GM23338 (cell line): ENCODE data around the gene LITAF. TPM values are rescaled to one million over a fixed set of nuclear protein-coding genes. Genes with fewer than 3 reads are reported as not detected.

Experiments
- ATAC-seq: fragments of 200-7000 bp; cut with Tn5 transposase; 3 replicates; pipeline ENCODE4 v1.9.1; 2020
- DNase-seq: peaks from one replicate; pipeline ENCODE4 v3.0.0-alpha.2; 2015; ENCODE audit warnings: low spot score
- H2AFZ ChIP-seq: fragments of 200-600 bp; sonication (generic); 2 replicates; pipeline ENCODE4 v1.8.0; 2016; ENCODE audit warnings: antibody characterized with exemption, mild to moderate bottlenecking, moderate library complexity
- H3F3A ChIP-seq: fragments of 200-600 bp; sonication (generic); replicated peaks from 2 replicates; pipeline ENCODE4 v1.8.0; 2017; ENCODE audit warnings: antibody characterized with exemption, mixed run types, low read depth
- H3K27ac ChIP-seq: fragments of 200-600 bp; sonication (generic); 2 replicates; pipeline ENCODE4 v1.6.1; 2016; ENCODE audit warnings: low read depth
- H3K27me3 ChIP-seq: fragments of 200-600 bp; sonication (generic); 2 replicates; pipeline ENCODE4 v1.8.0; 2016; ENCODE audit warnings: mild to moderate bottlenecking, mixed run types, moderate library complexity; ENCODE audit not compliant: insufficient read depth
- H3K36me3 ChIP-seq: fragments of 200-600 bp; sonication (generic); 2 replicates; pipeline ENCODE4 v1.8.0; 2016; ENCODE audit warnings: mild to moderate bottlenecking; ENCODE audit not compliant: insufficient read depth
- H3K4me1 ChIP-seq: fragments of 200-600 bp; sonication (generic); 2 replicates; pipeline ENCODE4 v1.8.0; 2016; ENCODE audit warnings: mild to moderate bottlenecking, moderate library complexity; ENCODE audit not compliant: insufficient read depth
- H3K4me2 ChIP-seq: fragments of 200-600 bp; sonication (generic); 2 replicates; pipeline ENCODE4 v1.7.1; 2017; ENCODE audit warnings: mixed run types
- H3K4me3 ChIP-seq: fragments of 200-600 bp; sonication (generic); 2 replicates; pipeline ENCODE4 v1.6.1; 2016; ENCODE audit warnings: mixed run types
- H3K79me2 ChIP-seq: fragments of 200-600 bp; sonication (generic); replicated peaks from 2 replicates; pipeline ENCODE4 v1.8.0; 2017; ENCODE audit warnings: mild to moderate bottlenecking; ENCODE audit not compliant: insufficient read depth
- H3K9me2 ChIP-seq: fragments of 200-600 bp; sonication (generic); 2 replicates; pipeline ENCODE4 v1.8.0; 2017; ENCODE audit not compliant: insufficient read depth
- H4K20me1 ChIP-seq: fragments of 200-600 bp; sonication (generic); replicated peaks from 2 replicates; pipeline ENCODE4 v1.8.0; 2017; ENCODE audit warnings: mild to moderate bottlenecking; ENCODE audit not compliant: insufficient read depth
- H3K27ac Mint-ChIP-seq: 2 replicates; pipeline ENCODE4 v1.8.0; 2020; ENCODE audit warnings: inconsistent platforms, mild to moderate bottlenecking, moderate library complexity, mixed read lengths
- H3K27me3 Mint-ChIP-seq: 3 replicates; pipeline ENCODE4 v1.8.0; 2022; ENCODE audit warnings: low read depth, mild to moderate bottlenecking, moderate library complexity, mixed read lengths, inconsistent platforms; ENCODE audit not compliant: insufficient read depth, poor library complexity
- H3K36me3 Mint-ChIP-seq: 3 replicates; pipeline ENCODE4 v1.8.0; 2021; ENCODE audit warnings: low read depth, mild to moderate bottlenecking, inconsistent platforms, moderate library complexity, mixed read lengths
- H3K4me1 Mint-ChIP-seq: 3 replicates; pipeline ENCODE4 v1.8.0; 2020; ENCODE audit warnings: mild to moderate bottlenecking, inconsistent platforms, mixed read lengths
- H3K4me3 Mint-ChIP-seq: 3 replicates; pipeline ENCODE4 v1.8.0; 2021; ENCODE audit warnings: moderate library complexity, mild to moderate bottlenecking, inconsistent platforms, mixed read lengths
- H3K9me3 Mint-ChIP-seq: 3 replicates; pipeline ENCODE4 v1.8.0; 2020; ENCODE audit warnings: moderate library complexity, mild to moderate bottlenecking, inconsistent platforms, mixed read lengths
- CTCF ChIP-seq, 2 experiments: fragments of 200-600 bp in 1 of 2; sonication (generic) in 1 of 2; conservative IDR thresholded peaks; 2 replicates each; pipeline versions ENCODE4 v1.5.1 to v1.6.1; 2016 to 2017; ENCODE audit warnings: antibody characterized with exemption in 2 of 2, low read depth in 2 of 2, mild to moderate bottlenecking in 2 of 2, moderate library complexity in 1 of 2
- ETS1 ChIP-seq: IDR thresholded peaks from 2 replicates; pipeline ENCODE4 v1.6.1; 2016; ENCODE audit warnings: antibody characterized with exemption
- JUNB ChIP-seq: IDR thresholded peaks from one replicate; pipeline ENCODE4 v1.6.1; 2016; ENCODE audit warnings: antibody characterized with exemption; ENCODE audit not compliant: unreplicated experiment
- NANOG ChIP-seq: IDR thresholded peaks from 2 replicates; pipeline ENCODE4 v1.6.1; 2016; ENCODE audit warnings: antibody characterized with exemption, borderline replicate concordance
- REST ChIP-seq: IDR thresholded peaks from one replicate; pipeline ENCODE4 v1.6.1; 2018; ENCODE audit warnings: antibody characterized with exemption; ENCODE audit not compliant: unreplicated experiment
- ZNF331 ChIP-seq: fragments of 250-450 bp; sonication (Bioruptor Pico); IDR thresholded peaks from 2 replicates; pipeline ENCODE4 v1.5.0; 2020; ENCODE audit warnings: low read depth, mild to moderate bottlenecking, moderate library complexity
- polyA plus RNA-seq: library from polyadenylated mRNA; unstranded; fragments of >200 nt; fragmentation: Nextera tagmentation; extraction: Ambion mirVana; gene quantifications from 2 replicates; pipeline ENCODE4 v1.2.1, GENCODE V29; 2016
- total RNA-seq: library from RNA; depleted of rRNA; stranded (reverse); fragments of >200 nt; shearing (Covaris generic); gene quantifications from 2 replicates; pipeline ENCODE4 v1.2.3, GENCODE V29; 2014

Gene LITAF
- total and polyA plus RNA-seq, 2 experiments from 2014 or later: 131 to 158 TPM

- Histone ChIP-seq H3K4me3 (peak overlapping the region; percentile 77), H3K27me3 (peaks cover 32% of the 10 kb centered on the region), H3K9me2 (no peaks in the 10 kb centered on the region), H3K79me2 (peaks cover 43% of the 10 kb centered on the region), H3K4me2 (peak overlapping the region; percentile 88), H3F3A (0 out of 2 replicates have a peak, but pooled peaks cover 8% of the 10 kb centered on the region), H3K4me1 (peaks cover 33% of the 10 kb centered on the region), H3K27ac (peak overlapping the region; percentile 82), H3K36me3 (peaks cover 7% of the 10 kb centered on the region), H4K20me1 (no peaks in the 10 kb centered on the region), H2AFZ (peak overlapping the region; percentile 78)
- no peak for ATAC-seq
- no peaks in the 10 kb centered on the region for H3K36me3 Mint-ChIP-seq
- peaks cover 34% of the 10 kb centered on the region for H3K27me3 Mint-ChIP-seq
- DNase-seq: peak; percentile 33
- peaks cover 33% of the 10 kb centered on the region for H3K4me1 Mint-ChIP-seq
- peaks cover 3% of the 10 kb centered on the region; the same call in 2 of the 3 replicates for H3K9me3 Mint-ChIP-seq
- TF ChIP-seq ETS1: no peak
- TF ChIP-seq JUNB: no peak
- TF ChIP-seq ZNF331: no peak
- H3K4me3 Mint-ChIP-seq: peak overlapping the region; percentile 75
- no peak overlapping the region for H3K27ac Mint-ChIP-seq
Observed at GRCh38 chr16:11587643-11588247, 1.0 kb upstream of the LITAF start.

- peak; percentile 3; the same call in 2 of the 3 replicates for ATAC-seq
- Histone ChIP-seq H3K4me2 (peak overlapping the region; percentile 88), H3K27me3 (peaks cover 32% of the 10 kb centered on the region), H3K4me1 (peaks cover 40% of the 10 kb centered on the region), H4K20me1 (no peaks in the 10 kb centered on the region), H3K27ac (no peak overlapping the region), H2AFZ (no peak overlapping the region), H3K4me3 (peak overlapping the region; percentile 77), H3K36me3 (peaks cover 7% of the 10 kb centered on the region), H3K9me2 (no peaks in the 10 kb centered on the region), H3F3A (0 out of 2 replicates have a peak, but pooled peaks cover 8% of the 10 kb centered on the region), H3K79me2 (peaks cover 49% of the 10 kb centered on the region)
- Mint-ChIP-seq H3K4me3 (peak overlapping the region; percentile 82), H3K27ac (no peak overlapping the region), H3K27me3 (peaks cover 38% of the 10 kb centered on the region), H3K9me3 (peaks cover 3% of the 10 kb centered on the region; the same call in 2 of the 3 replicates), H3K4me1 (peaks cover 45% of the 10 kb centered on the region), H3K36me3 (no peaks in the 10 kb centered on the region)
- peak; percentile 27 for DNase-seq
- TF ChIP-seq NANOG (no peak), REST (no peak), CTCF (conservative IDR thresholded peaks at IDR 0.05; ENCODE audit: low read depth in 2 of 2) (no peak)
Observed at GRCh38 chr16:11586378-11586855, 302 bp downstream of the LITAF start.
